ENCODE measurements around the gene GLB1L. TPM values are rescaled to one million over a fixed set of nuclear protein-coding genes. Genes with fewer than 3 reads are reported as not detected.

Gene GLB1L
- total RNA-seq, 1 experiment from 2014 or later = 6.9 TPM

- intact Hi-C loops (cut with micrococcal nuclease; ENCODE audit: unreplicated experiment) = no loop called here
- H3K27me3 ChIP-seq (replicated peaks; ENCODE audit: insufficient read depth, low read depth, low read length, poor library complexity) = no peaks in the 10 kb centered on the region
- H3K36me3 ChIP-seq (ENCODE audit: insufficient read depth, low read length, poor library complexity, severe bottlenecking) = peaks cover 29% of the 10 kb centered on the region
- H3K9me3 ChIP-seq (ENCODE audit: low read depth, low read length, poor library complexity, severe bottlenecking) = no peaks in the 10 kb centered on the region
- H3K4me3 ChIP-seq (ENCODE audit: low read depth, low read length, poor library complexity, severe bottlenecking) = peak within 1 kb of the TSS; percentile 75
- H3K27ac ChIP-seq (ENCODE audit: low read depth, low read length, poor library complexity, severe bottlenecking) = peak within 1 kb of the TSS; percentile 78
- no peak for TF ChIP-seq EZH2 (IDR thresholded peaks at IDR 0.05; ENCODE audit: borderline replicate concordance, low read depth, low read length, poor library complexity, severe bottlenecking)
- TF ChIP-seq, protein P1, sequence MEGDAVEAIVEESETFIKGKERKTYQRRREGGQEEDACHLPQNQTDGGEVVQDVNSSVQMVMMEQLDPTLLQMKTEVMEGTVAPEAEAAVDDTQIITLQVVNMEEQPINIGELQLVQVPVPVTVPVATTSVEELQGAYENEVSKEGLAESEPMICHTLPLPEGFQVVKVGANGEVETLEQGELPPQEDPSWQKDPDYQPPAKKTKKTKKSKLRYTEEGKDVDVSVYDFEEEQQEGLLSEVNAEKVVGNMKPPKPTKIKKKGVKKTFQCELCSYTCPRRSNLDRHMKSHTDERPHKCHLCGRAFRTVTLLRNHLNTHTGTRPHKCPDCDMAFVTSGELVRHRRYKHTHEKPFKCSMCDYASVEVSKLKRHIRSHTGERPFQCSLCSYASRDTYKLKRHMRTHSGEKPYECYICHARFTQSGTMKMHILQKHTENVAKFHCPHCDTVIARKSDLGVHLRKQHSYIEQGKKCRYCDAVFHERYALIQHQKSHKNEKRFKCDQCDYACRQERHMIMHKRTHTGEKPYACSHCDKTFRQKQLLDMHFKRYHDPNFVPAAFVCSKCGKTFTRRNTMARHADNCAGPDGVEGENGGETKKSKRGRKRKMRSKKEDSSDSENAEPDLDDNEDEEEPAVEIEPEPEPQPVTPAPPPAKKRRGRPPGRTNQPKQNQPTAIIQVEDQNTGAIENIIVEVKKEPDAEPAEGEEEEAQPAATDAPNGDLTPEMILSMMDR (conservative IDR thresholded peaks at IDR 0.05; ENCODE audit: low read depth, low read length) = no peak
- H3K4me1 ChIP-seq (ENCODE audit: insufficient read depth, low read length, poor library complexity, severe bottlenecking) = peaks cover 15% of the 10 kb centered on the region
- no TSS peak for BruUV-seq (replicated peaks)
- DNase-seq (ENCODE audit: low spot score) = peak; percentile 96
- POLR2A ChIA-PET (ENCODE audit: low non-redundant PET) = interaction anchor here (0.6 kb wide), 1 partner anchor 33 kb away, joined by 3 read pairs; no protein-coding TSS in a partner anchor
- CTCF ChIA-PET = interaction anchor here (0.6 to 0.9 kb wide), 4 partner anchors 31 to 303 kb away, joined by 3 to 4 read pairs (median 4); partner anchors contain the start of gene CNPPD1
Observed at GRCh38 chr2:219206328-219207133, 38.7 kb downstream of the GLB1L start, which contains the start of gene ZFAND2B. TSS of gene ZFAND2B (plus strand) at chr2:219206782. CDS start at chr2:219206988, 206 bp downstream.

DNA sequence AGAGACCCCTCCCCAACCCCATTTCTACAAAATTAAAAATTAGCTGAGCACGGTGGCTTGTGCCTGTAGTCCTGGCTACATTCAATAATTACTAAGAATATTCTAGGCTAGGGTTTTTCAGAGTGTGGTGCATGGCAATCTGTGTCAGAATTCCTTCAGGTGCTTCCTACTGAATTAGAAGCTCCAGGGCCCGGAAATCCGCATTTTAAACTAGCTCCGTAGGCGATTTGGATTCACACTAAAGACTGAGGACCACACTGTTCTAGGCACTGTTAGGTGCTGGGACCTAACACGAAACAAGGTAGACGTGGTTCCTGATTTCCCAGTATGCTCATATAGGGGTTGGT is 39.3 kb downstream of the GLB1L start:
- Histone ChIP-seq H3K27ac (ENCODE audit: low read depth, low read length, poor library complexity, severe bottlenecking) (peak overlapping the region; percentile 78), H3K36me3 (ENCODE audit: insufficient read depth, low read length, poor library complexity, severe bottlenecking) (peaks cover 24% of the 10 kb centered on the region), H3K4me1 (ENCODE audit: insufficient read depth, low read length, poor library complexity, severe bottlenecking) (peaks cover 15% of the 10 kb centered on the region), H3K27me3 (replicated peaks; ENCODE audit: insufficient read depth, low read depth, low read length, poor library complexity) (no peaks in the 10 kb centered on the region), H3K4me3 (ENCODE audit: low read depth, low read length, poor library complexity, severe bottlenecking) (peak overlapping the region; percentile 75), H3K9me3 (ENCODE audit: low read depth, low read length, poor library complexity, severe bottlenecking) (no peaks in the 10 kb centered on the region)
- no peak for TF ChIP-seq EZH2 (IDR thresholded peaks at IDR 0.05; ENCODE audit: borderline replicate concordance, low read depth, low read length, poor library complexity, severe bottlenecking)
- TF ChIP-seq, protein P1 (conservative IDR thresholded peaks at IDR 0.05; ENCODE audit: low read depth, low read length) = no peak
- BruUV-seq (replicated peaks) = no TSS peak
- no peak for DNase-seq (ENCODE audit: low spot score)
- ChIA-PET CTCF (interaction anchor here (0.9 kb wide), 1 partner anchor 39 kb away, joined by 3 read pairs; no protein-coding TSS in a partner anchor), POLR2A (ENCODE audit: low non-redundant PET) (interaction anchor here (0.6 kb wide), 1 partner anchor 32 kb away, joined by 3 read pairs; no protein-coding TSS in a partner anchor)
- intact Hi-C loops (cut with micrococcal nuclease; ENCODE audit: unreplicated experiment) = no loop called here

DNA sequence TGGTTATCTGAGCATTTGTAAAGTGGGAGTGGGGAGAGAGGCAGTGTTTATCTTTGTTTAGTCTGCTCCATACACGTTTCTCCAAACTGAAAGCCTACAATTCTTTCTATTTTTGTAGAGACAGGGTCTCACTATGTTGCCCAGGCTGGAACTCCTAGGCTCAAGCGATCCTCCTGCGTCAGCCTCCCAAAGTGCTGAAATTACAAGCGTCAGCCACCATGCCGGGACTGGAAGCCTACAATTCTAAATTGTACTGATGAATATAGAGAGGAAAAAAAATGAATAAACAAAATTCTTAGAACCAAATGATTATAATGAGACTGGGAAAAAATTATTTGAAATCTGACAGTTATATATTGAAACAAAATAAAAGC is 40.1 kb downstream of the GLB1L start:
- DNase-seq (ENCODE audit: low spot score) = no peak
- no peak overlapping the region for H3K4me3 ChIP-seq (ENCODE audit: low read depth, low read length, poor library complexity, severe bottlenecking)
- no TSS peak for BruUV-seq (replicated peaks)
- intact Hi-C loops (cut with micrococcal nuclease; ENCODE audit: unreplicated experiment) = no loop called here
- H3K36me3 ChIP-seq (ENCODE audit: insufficient read depth, low read length, poor library complexity, severe bottlenecking) = peaks cover 16% of the 10 kb centered on the region
- no peak overlapping the region for H3K27ac ChIP-seq (ENCODE audit: low read depth, low read length, poor library complexity, severe bottlenecking)
- no peaks in the 10 kb centered on the region for H3K27me3 ChIP-seq (replicated peaks; ENCODE audit: insufficient read depth, low read depth, low read length, poor library complexity)
- peaks cover 15% of the 10 kb centered on the region for H3K4me1 ChIP-seq (ENCODE audit: insufficient read depth, low read length, poor library complexity, severe bottlenecking)
- TF ChIP-seq, protein P1 (conservative IDR thresholded peaks at IDR 0.05; ENCODE audit: low read depth, low read length) = no peak
- no peak for TF ChIP-seq EZH2 (IDR thresholded peaks at IDR 0.05; ENCODE audit: borderline replicate concordance, low read depth, low read length, poor library complexity, severe bottlenecking)
- CTCF ChIA-PET = no interaction called here
- POLR2A ChIA-PET (ENCODE audit: low non-redundant PET) = no interaction called here
- no peaks in the 10 kb centered on the region for H3K9me3 ChIP-seq (ENCODE audit: low read depth, low read length, poor library complexity, severe bottlenecking)
